Gastroesophageal sphincter (tissue), 4 donors: ENCODE data around the gene FAM124A. TPM values are rescaled to one million over a fixed set of nuclear protein-coding genes. Genes with fewer than 3 reads are reported as not detected.

Experiments
- ATAC-seq: fragments of 150-250 bp; one replicate; pipeline ENCODE4 v1.9.1; 2016; ENCODE audit warnings: mild to moderate bottlenecking, moderate library complexity
- H3K27ac ChIP-seq, 4 donors: fragments of 200-600 bp; sonication (generic) in 3 of 4; 1 replicate in 3 of 4; 2 replicates in 1 of 4; pipeline ENCODE4 v1.5.1; 2016 to 2019
- H3K27me3 ChIP-seq: fragments of 200-600 bp; sonication (generic); one replicate; pipeline ENCODE4 v1.5.1; 2019
- H3K36me3 ChIP-seq, 2 donors: fragments of 200-600 bp; sonication (generic); one replicate each; pipeline ENCODE4 v1.5.1; 2019; ENCODE audit warnings: control low read depth in 1 of 2
- H3K4me1 ChIP-seq, 3 donors: fragments of 200-600 bp; sonication (generic); 1 replicate in 2 of 3; 2 replicates in 1 of 3; pipeline ENCODE4 v1.5.1; 2016 to 2019; ENCODE audit warnings: control low read depth in 2 of 3
- H3K4me3 ChIP-seq, 2 donors: fragments of 200-600 bp; sonication (generic); one replicate each; pipeline ENCODE4 v1.5.1; 2019; ENCODE audit warnings: mild to moderate bottlenecking in 1 of 2, moderate library complexity in 1 of 2
- H3K9me3 ChIP-seq, 3 donors: fragments of 200-600 bp; sonication (generic); one replicate each; pipeline ENCODE4 v1.5.1; 2017 to 2019; ENCODE audit warnings: control low read depth in 2 of 3
- CTCF ChIP-seq, 4 experiments: fragments of 200-600 bp in 2 of 4; fragments of 450-650 bp in 2 of 4; sonication (generic) in 1 of 4; IDR thresholded peaks; one replicate each; pipeline ENCODE4 v1.5.1; 2017 to 2019; ENCODE audit warnings: antibody characterized with exemption in 4 of 4, mild to moderate bottlenecking in 2 of 4, moderate library complexity in 2 of 4
- EP300 ChIP-seq: sonication (generic); formaldehyde crosslinking; IDR thresholded peaks from one replicate; pipeline ENCODE4 v1.6.1; 2017; ENCODE audit warnings: antibody characterized with exemption, mild to moderate bottlenecking
- POLR2A ChIP-seq, 2 donors: fragments of 450-650 bp; IDR thresholded peaks; one replicate each; pipeline ENCODE4 v1.6.1; 2017; ENCODE audit warnings: antibody characterized with exemption in 2 of 2, mild to moderate bottlenecking in 2 of 2, moderate library complexity in 1 of 2
- POLR2AphosphoS5 ChIP-seq: sonication (generic); formaldehyde crosslinking; IDR thresholded peaks from one replicate; pipeline ENCODE4 v1.6.1; 2017; ENCODE audit warnings: antibody characterized with exemption
- WGBS, 2 donors: methylation state at CpG; one replicate each; pipeline ENCODE4 v1.1.5; 2018; ENCODE audit warnings: low coverage in 1 of 2; 5-methylcytosine and 5-hydroxymethylcytosine counted together
- total RNA-seq, 4 donors: library from RNA; depleted of rRNA; stranded (reverse); fragments of >200 nt; gene quantifications; one replicate each; pipeline ENCODE4 v1.1.0, GENCODE V29; 2016

FAM124A gene
- total RNA-seq, 4 donors from 2014 or later: 13.7 to 23.2 (median 15.2) TPM

GRCh38 chr13:51324714-51325420 is 102.7 kb downstream of the FAM124A start:
- H3K9me3 ChIP-seq: no peaks in the 10 kb centered on the region
- H3K4me3 ChIP-seq: no peak overlapping the region
- no peak for TF ChIP-seq POLR2A (IDR thresholded peaks at IDR 0.05)
- TF ChIP-seq CTCF (IDR thresholded peaks at IDR 0.05): no peak
- no peak for TF ChIP-seq EP300
- no peak for TF ChIP-seq POLR2AphosphoS5
- no peak for ATAC-seq
- no peaks in the 10 kb centered on the region for H3K4me1 ChIP-seq
- WGBS, 2 donors: 65 to 67% methylated on average over 2 to 8 of the region's 14 CpGs
- H3K27ac ChIP-seq: no peak overlapping the region
- H3K36me3 ChIP-seq: no peaks in the 10 kb centered on the region
- no peaks in the 10 kb centered on the region for H3K27me3 ChIP-seq

- 85% methylated on average over 6 of the region's 6 CpGs; no CpG with 5 or more reads in 1 of the 2 donors for WGBS, 2 donors
- TF ChIP-seq POLR2AphosphoS5 (no peak), POLR2A (IDR thresholded peaks at IDR 0.05) (no peak), CTCF (IDR thresholded peaks at IDR 0.05) (no peak), EP300 (no peak)
- no peaks in the 10 kb centered on the region for H3K9me3 ChIP-seq
- H3K36me3 ChIP-seq: no peaks in the 10 kb centered on the region
- ATAC-seq: no peak
- H3K4me3 ChIP-seq: no peak overlapping the region
- no peak overlapping the region for H3K27ac ChIP-seq
- H3K27me3 ChIP-seq: no peaks in the 10 kb centered on the region
- no peaks in the 10 kb centered on the region for H3K4me1 ChIP-seq
These were observed 103.6 kb downstream of the FAM124A start for GRCh38 chr13:51325837-51326236.

GRCh38 chr13:51326777-51327176 is 104.6 kb downstream of the FAM124A start:
- H3K9me3 ChIP-seq: no peaks in the 10 kb centered on the region
- no peak overlapping the region for H3K27ac ChIP-seq
- H3K27me3 ChIP-seq: no peaks in the 10 kb centered on the region
- no peak for TF ChIP-seq POLR2AphosphoS5
- TF ChIP-seq CTCF (IDR thresholded peaks at IDR 0.05): no peak
- no peak for TF ChIP-seq POLR2A (IDR thresholded peaks at IDR 0.05)
- TF ChIP-seq EP300: no peak
- 79 to 89% methylated on average over 2 of the region's 2 CpGs for WGBS, 2 donors
- no peaks in the 10 kb centered on the region for H3K4me1 ChIP-seq
- no peaks in the 10 kb centered on the region for H3K36me3 ChIP-seq
- no peak overlapping the region for H3K4me3 ChIP-seq
- no peak for ATAC-seq

- TF ChIP-seq POLR2A (IDR thresholded peaks at IDR 0.05) (no peak), CTCF (IDR thresholded peaks at IDR 0.05) (no peak), EP300 (no peak), POLR2AphosphoS5 (no peak)
- ATAC-seq: no peak
- WGBS, 2 donors: 91 to 100% methylated on average over 2 of the region's 2 CpGs
- Histone ChIP-seq H3K27ac (no peak overlapping the region), H3K27me3 (no peaks in the 10 kb centered on the region), H3K36me3 (no peaks in the 10 kb centered on the region), H3K9me3 (no peaks in the 10 kb centered on the region), H3K4me3 (no peak overlapping the region), H3K4me1 (no peaks in the 10 kb centered on the region)
These were observed 105.8 kb downstream of the FAM124A start for GRCh38 chr13:51327961-51328360.

GRCh38 chr13:51328488-51328887 is 106.3 kb downstream of the FAM124A start:
- Histone ChIP-seq H3K4me3 (no peak overlapping the region), H3K9me3 (no peaks in the 10 kb centered on the region), H3K27me3 (no peaks in the 10 kb centered on the region), H3K4me1 (no peaks in the 10 kb centered on the region), H3K27ac (no peak overlapping the region), H3K36me3 (no peaks in the 10 kb centered on the region)
- 71 to 83% methylated on average over 2 to 4 of the region's 6 CpGs for WGBS, 2 donors
- TF ChIP-seq POLR2A (IDR thresholded peaks at IDR 0.05): no peak
- TF ChIP-seq POLR2AphosphoS5: no peak
- TF ChIP-seq EP300: no peak
- no peak for TF ChIP-seq CTCF (IDR thresholded peaks at IDR 0.05)
- ATAC-seq: no peak
